Bronchial epithelial cell (primary cell): ENCODE data around the gene LMF2. TPM values are rescaled to one million over a fixed set of nuclear protein-coding genes. Genes with fewer than 3 reads are reported as not detected.

ENCODE experiments used
- DNase-seq: peaks from one replicate; pipeline ENCODE4 v3.0.0-alpha.2; 2010; ENCODE audit warnings: low read depth
- FAIRE-seq: peaks from 2 replicates; lab custom pipeline; 2011; peaks lifted over from hg19 to GRCh38; lab: Jason Lieb, UNC
- H3K27me3 ChIP-seq: 2 replicates; pipeline ENCODE4 v1.5.1; 2011; ENCODE audit warnings: low read length; ENCODE audit not compliant: control insufficient read depth, insufficient read depth
- H3K36me3 ChIP-seq: 2 replicates; pipeline ENCODE4 v1.5.1; 2011; ENCODE audit warnings: low read length; ENCODE audit not compliant: control insufficient read depth, insufficient read depth
- H3K4me3 ChIP-seq: 2 replicates; pipeline ENCODE4 v1.5.1; 2011; ENCODE audit warnings: mild to moderate bottlenecking, low read depth, low read length, control low read depth
- CTCF ChIP-seq: IDR thresholded peaks from 2 replicates; pipeline ENCODE4 v1.5.1; 2011; ENCODE audit warnings: mild to moderate bottlenecking, moderate library complexity, low read length, control low read depth, inconsistent platforms; ENCODE audit not compliant: insufficient read depth, severe bottlenecking
- total RNA-seq: library from RNA; depleted of rRNA; stranded (reverse); fragments of >200 nt; gene quantifications from 2 replicates; pipeline ENCODE4 v1.2.1, GENCODE V29; 2014

Gene LMF2
- total RNA-seq, 1 donor from 2014 or later, result 10.3 TPM

GRCh38 chr22:50529416-50529896 lies 22.0 kb upstream of the LMF2 start:
- Histone ChIP-seq H3K36me3 (peaks cover 8% of the 10 kb centered on the region), H3K27me3 (no peaks in the 10 kb centered on the region), H3K4me3 (peak overlapping the region; percentile 78)
- FAIRE-seq (no peak), DNase-seq (no peak)
- TF ChIP-seq CTCF, result no peak

GRCh38 chr22:50528682-50529415 lies 21.3 kb upstream of the LMF2 start:
- Histone ChIP-seq H3K27me3 (no peaks in the 10 kb centered on the region), H3K36me3 (peaks cover 11% of the 10 kb centered on the region), H3K4me3 (peak overlapping the region; percentile 78)
- TF ChIP-seq CTCF, result no peak
- no peak for DNase-seq
- FAIRE-seq, result no peak

- FAIRE-seq (no peak), DNase-seq (no peak)
These were observed 20.6 kb upstream of the LMF2 start for GRCh38 chr22:50527921-50528681.

GRCh38 chr22:50526834-50527801 lies 19.6 kb upstream of the LMF2 start:
- no peak for TF ChIP-seq CTCF
- Histone ChIP-seq H3K36me3 (peaks cover 15% of the 10 kb centered on the region), H3K27me3 (no peaks in the 10 kb centered on the region), H3K4me3 (peak overlapping the region; percentile 79)
- FAIRE-seq (no peak), DNase-seq (peak; percentile 29)

More at GRCh38 chr22:50527921-50528681, 20.6 kb upstream of the LMF2 start:
- Histone ChIP-seq H3K27me3 (no peaks in the 10 kb centered on the region), H3K36me3 (peaks cover 14% of the 10 kb centered on the region), H3K4me3 (no peak overlapping the region)
- TF ChIP-seq CTCF, result no peak

GRCh38 chr22:50526108-50526833 lies 18.8 kb upstream of the LMF2 start:
- FAIRE-seq (no peak), DNase-seq (peak; percentile 50)
- Histone ChIP-seq H3K36me3 (peaks cover 18% of the 10 kb centered on the region), H3K4me3 (peak overlapping the region; percentile 79), H3K27me3 (no peaks in the 10 kb centered on the region)
- TF ChIP-seq CTCF, result peak; percentile 66
